Activated CD8-positive, alpha-beta memory T cell treated with anti-CD3 and anti-CD28 coated beads for 48 hours (primary cell): ENCODE measurements around the gene RNF8.
"Not testable (repeated sequence)": the region's sequence is repeated elsewhere in the genome, so short reads cannot be mapped to it uniquely, and the experiment has no call there.

Experiments
- DNase-seq, 3 experiments: peaks; one replicate each; pipeline ENCODE4 v3.0.0-alpha.2; 2020; ENCODE audit warnings: low read depth in 2 of 3, low spot score in 2 of 3

The RNF8 gene

GRCh38 chr6:37396571-37397180, 42.9 kb downstream of the RNF8 start:
- no peak for DNase-seq

DNA sequence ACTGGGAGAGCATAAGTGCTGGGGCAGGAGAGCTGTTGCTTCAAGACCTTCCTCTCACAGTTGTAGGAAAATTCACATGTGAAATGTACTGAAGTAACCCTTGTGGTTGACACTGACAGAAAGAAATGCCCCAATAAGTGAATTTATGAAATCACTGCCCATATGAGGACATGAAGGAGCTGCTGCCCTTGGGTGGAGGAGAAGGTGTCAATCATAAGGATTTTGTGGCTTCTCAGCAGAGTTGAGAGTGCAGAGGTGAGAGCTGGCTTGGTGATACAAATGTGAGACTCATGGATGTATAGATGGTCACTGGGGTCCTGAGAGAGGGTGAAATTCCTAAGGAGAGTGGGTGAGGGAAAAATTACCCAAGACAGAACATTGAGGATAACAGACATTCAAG, 45.3 kb downstream of the RNF8 start:
- no peak for DNase-seq

GRCh38 chr6:37399795-37400490, 46.2 kb downstream of the RNF8 start:
- no peak for DNase-seq

DNA sequence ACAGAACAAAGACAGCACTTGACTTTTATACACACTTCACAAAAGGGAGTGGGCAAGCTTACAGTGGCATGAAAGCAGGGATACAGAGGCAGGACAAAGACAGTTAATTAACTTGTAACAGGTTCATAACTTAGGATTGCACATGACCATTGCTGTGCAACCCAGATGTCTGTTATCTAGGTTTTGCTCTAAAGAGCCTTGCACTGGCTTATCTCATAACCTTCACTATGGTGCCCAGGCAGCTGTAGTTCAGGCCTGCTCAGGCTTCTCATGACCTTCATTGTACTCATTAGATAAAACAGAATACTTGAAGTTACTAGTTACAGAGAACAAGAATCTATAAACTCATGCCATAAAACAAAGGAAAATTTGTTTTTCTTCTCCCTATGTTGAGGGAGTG, 47.9 kb downstream of the RNF8 start:
- DNase-seq, result not testable (repeated sequence)

GRCh38 chr6:37406726-37407341, 53.1 kb downstream of the RNF8 start:
- no peak for DNase-seq

DNA sequence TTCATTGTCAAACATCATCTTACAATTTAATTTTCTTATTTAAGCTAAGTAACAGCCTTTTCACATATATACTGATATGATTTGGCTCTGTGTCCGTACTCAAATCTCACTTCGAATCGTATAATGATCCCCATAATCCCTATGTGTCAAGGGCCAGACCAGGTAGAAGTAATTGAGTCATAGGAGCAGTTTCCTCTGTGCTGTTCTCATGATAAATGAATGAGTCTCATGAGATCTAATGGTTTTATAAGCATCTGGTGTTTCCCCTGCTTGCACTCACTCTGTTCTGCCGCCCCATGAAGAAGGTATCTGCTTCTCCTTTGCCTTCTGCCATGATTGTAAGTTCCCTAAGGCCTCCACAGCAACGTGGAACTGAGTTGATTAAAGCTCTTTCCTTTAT, 54.2 kb downstream of the RNF8 start:
- DNase-seq, result no peak

GRCh38 chr6:37409501-37409900, 55.7 kb downstream of the RNF8 start:
- no peak for DNase-seq

GRCh38 chr6:37417393-37417792, 63.6 kb downstream of the RNF8 start:
- DNase-seq, result no peak

- DNase-seq, result no peak
These were observed 64.9 kb downstream of the RNF8 start for GRCh38 chr6:37418722-37419121.

DNA sequence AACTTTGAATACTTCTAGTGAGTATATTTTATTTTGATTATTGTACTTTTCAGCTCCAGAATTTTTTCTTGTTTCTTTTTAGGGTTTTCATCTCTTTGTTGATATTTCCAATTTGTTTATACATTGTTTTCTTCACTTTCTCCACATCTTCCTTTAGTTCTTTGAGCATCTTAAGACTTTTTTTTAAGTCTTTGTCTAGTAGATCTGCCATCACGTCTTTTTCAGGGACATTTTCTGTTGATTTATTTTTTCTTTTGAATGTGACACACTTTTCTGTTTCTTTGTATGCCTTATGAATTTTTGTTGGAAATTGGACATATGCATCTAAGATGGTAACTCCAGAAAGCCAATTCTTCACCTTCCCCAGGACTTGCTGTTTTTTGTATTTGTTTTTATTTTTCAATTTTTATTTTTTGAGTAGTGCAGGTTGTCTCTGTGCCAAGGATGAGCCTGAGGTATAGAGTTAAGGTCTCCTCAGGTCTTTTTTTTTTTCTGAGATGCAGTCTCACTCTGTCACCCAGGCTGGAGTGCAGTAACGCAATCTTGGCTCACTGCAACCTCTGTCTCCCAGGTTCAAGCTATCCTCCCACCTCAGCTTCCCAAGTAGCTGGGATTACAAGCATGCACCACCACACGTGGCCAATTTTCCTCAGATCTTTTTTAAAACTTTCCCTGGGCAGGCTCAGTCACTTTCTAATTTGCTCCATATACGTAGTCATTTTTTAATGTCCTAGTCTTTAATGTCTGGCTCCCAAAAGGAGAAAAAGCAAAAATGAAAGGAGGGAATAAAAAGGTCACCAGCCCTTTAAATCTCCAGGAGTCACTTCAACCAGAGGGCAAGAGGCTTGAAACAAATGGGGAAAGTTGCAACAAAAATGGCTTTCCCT, 72.5 kb downstream of the RNF8 start:
- DNase-seq, result no peak

GRCh38 chr6:37426945-37427510, 73.2 kb downstream of the RNF8 start:
- no peak for DNase-seq

- DNase-seq, result no peak
These were observed 75.6 kb downstream of the RNF8 start for GRCh38 chr6:37429352-37429750.

GRCh38 chr6:37432590-37432915, 78.8 kb downstream of the RNF8 start:
- no peak for DNase-seq

- DNase-seq, result peak; percentile 96 to 98 (median 97)
These were observed 79.3 kb downstream of the RNF8 start, which contains the start of gene CMTR1 for GRCh38 chr6:37432916-37433656. CMTR1 (plus strand) TSS chr6:37433221; CDS start chr6:37435630, 2,409 bp downstream.

DNA sequence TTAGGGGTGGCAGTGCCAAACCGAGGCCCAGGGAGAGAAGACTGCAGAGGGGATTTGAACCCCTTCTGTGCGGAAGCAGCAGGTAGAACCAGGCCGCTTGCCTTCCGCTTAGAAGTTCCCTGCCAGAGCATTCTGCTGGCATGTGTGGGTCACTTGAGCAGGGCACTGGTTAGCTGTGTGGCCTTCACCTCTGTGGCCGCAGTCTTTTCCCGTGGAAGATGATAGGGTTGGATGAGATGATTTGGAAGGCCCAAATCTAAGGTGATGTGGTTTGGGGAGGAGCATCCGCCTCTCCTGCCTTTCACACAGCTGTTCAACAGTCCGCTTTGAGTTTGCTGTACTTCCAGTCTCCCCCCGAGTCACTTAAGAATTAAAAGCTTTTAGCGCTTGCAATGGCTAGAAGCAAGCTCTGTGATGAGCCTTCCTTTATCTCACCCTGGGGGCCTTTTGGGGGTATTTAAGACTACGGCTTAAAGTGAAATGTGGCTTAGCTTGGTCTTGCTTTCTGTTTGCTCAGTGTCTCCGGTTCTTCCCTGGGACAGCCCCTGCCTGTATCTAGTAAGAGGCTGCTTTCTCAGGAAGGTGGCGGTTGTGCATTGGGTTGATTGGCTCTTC, 80.0 kb downstream of the RNF8 start:
- DNase-seq, result peak; percentile 7 to 37 (median 13)

DNA sequence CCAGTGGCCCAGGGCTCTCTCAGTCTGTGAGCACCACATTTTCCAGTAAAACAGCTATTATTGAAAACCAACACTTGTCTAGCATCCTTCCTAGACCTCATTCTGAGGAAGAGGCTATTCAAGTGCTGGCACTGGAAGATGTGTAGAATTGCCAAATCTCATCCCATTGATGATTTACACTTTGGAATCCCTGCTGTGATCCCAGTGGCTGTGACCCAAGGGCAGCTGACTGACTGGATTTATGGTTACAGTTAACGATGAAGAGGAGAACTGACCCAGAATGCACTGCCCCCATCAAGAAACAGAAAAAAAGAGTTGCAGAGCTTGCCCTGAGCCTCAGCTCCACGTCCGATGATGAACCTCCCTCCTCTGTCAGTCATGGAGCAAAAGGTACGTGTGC, 81.6 kb downstream of the RNF8 start:
- no peak for DNase-seq

GRCh38 chr6:37435816-37436215, 82.0 kb downstream of the RNF8 start:
- DNase-seq, result no peak

DNA sequence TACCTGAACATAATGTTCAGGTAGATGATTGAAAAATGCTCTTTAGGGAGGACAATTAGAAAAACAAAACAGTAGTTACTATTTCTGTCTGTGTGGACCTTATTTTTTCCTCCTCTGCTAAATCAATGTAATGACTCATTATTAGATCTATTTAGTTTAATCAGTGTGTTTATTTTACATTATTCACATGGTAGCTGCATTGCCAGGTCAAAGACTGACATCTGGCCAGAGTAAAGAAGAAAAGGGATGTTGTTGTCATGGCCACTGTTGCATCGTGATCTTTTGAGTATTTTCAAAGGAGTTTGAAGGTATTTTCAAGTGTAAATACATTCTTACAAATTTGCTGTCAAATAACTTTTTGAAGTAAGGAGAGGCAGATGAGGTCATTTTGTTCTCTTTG, 85.1 kb downstream of the RNF8 start:
- DNase-seq, result no peak

DNA sequence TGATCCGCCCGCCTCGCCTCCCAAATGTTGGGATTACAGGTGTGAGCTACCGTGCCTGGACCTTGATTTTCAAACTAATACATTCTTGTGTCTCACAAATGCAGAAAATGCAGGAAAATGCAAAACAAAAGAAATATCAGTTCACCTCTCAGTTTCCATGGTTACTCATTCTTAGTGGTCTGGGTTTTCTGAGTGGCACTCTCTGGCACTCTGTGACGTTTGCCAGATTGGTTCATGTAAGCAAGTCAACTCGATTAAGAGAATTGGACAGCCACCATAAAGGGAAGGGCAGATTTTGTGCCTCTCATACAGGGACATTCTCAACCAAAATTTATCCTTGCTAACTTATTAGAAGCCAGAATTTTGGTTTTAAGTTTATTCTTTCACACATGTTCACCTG, 87.9 kb downstream of the RNF8 start:
- no peak for DNase-seq
